ENCODE data around the gene WRAP73.

The WRAP73 gene

DNA sequence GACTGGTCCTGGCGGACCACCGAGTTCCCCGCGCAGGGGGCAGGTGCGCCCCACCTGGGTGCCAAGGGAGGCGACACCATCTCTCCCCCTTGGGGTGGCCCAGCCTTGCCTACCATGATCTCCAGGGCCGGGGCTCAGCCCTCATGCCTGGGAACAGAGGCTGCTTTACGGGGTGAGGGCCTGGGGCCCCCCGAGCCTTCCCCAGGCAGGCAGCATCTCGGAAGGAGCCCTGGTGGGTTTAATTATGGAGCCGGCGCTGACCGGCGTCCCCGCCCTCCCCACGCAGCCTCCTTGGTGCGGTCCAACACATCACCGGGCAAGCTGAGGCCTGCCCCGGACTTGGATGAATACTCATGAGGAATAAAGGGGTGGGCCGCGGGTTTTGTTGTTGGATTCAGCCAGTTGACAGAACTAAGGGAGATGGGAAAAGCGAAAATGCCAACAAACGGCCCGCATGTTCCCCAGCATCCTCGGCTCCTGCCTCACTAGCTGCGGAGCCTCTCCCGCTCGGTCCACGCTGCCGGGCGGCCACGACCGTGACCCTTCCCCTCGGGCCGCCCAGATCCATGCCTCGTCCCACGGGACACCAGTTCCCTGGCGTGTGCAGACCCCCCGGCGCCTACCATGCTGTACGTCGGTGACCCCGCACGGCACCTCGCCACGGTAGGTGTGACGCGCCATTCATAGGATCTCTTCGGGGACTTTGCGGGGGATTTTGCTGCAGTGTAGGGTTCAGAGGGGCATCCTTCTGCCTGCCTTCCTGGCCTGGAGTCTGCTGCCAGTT, 40.6 kb upstream of the WRAP73 start:
- TF ChIP-seq, protein P1, sequence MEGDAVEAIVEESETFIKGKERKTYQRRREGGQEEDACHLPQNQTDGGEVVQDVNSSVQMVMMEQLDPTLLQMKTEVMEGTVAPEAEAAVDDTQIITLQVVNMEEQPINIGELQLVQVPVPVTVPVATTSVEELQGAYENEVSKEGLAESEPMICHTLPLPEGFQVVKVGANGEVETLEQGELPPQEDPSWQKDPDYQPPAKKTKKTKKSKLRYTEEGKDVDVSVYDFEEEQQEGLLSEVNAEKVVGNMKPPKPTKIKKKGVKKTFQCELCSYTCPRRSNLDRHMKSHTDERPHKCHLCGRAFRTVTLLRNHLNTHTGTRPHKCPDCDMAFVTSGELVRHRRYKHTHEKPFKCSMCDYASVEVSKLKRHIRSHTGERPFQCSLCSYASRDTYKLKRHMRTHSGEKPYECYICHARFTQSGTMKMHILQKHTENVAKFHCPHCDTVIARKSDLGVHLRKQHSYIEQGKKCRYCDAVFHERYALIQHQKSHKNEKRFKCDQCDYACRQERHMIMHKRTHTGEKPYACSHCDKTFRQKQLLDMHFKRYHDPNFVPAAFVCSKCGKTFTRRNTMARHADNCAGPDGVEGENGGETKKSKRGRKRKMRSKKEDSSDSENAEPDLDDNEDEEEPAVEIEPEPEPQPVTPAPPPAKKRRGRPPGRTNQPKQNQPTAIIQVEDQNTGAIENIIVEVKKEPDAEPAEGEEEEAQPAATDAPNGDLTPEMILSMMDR (IDR thresholded peaks at IDR 0.05) = no peak
- H3K36me3 ChIP-seq = no peaks in the 10 kb centered on the region
- H3K4me1 ChIP-seq (ENCODE audit: control insufficient read depth in 1 of 2, insufficient read depth in 1 of 2, low read depth in 1 of 2, low read length in 1 of 2) = peaks cover 2 to 3% of the 10 kb centered on the region in 2 experiments
- H3K27ac ChIP-seq = no peak overlapping the region
- no peaks in the 10 kb centered on the region for H3K9me3 ChIP-seq
- H3K27me3 ChIP-seq = peaks cover 5% of the 10 kb centered on the region
- no peak overlapping the region for H3K4me3 ChIP-seq (ENCODE audit: low read depth in 1 of 2, low read length in 1 of 2)

DNA sequence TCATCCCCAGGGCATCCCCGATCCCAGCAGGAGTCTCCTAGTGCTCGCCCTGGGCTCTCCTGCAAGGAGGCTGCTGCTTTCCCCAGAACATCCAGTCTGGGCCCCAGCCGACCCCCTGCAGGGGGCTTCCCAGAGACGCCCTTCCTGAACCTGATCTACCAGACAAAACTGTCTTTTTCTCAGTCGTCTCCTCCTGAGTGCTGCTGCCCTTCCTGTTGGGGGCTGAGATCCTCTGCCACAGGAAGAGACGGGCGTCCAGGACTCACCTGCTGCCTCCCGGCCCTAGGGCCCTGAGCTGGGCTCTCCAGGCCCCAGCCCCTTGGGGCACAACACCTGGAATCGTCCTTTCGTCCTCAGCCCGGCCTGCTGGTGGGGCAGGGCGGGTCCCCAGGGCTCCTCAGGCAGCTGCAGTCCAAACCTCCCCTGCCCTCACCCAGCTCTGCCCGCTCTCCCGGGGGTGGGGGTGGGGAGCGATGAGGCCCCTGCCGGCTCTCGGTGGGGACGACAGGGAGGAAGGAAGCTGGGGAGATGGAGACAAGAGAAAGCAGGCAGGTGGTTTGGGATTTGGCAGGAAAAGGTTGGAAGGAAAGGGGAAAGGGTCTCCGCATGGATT, 39.3 kb upstream of the WRAP73 start:
- peaks cover 5% of the 10 kb centered on the region for H3K27me3 ChIP-seq
- H3K27ac ChIP-seq = no peak overlapping the region
- H3K4me1 ChIP-seq (ENCODE audit: control insufficient read depth in 1 of 2, insufficient read depth in 1 of 2, low read depth in 1 of 2, low read length in 1 of 2) = peaks cover 1 to 3% of the 10 kb centered on the region in 2 experiments
- H3K9me3 ChIP-seq = no peaks in the 10 kb centered on the region
- TF ChIP-seq, protein P1 (IDR thresholded peaks at IDR 0.05) = no peak
- no peaks in the 10 kb centered on the region for H3K36me3 ChIP-seq
- H3K4me3 ChIP-seq (ENCODE audit: low read depth in 1 of 2, low read length in 1 of 2) = no peak overlapping the region

DNA sequence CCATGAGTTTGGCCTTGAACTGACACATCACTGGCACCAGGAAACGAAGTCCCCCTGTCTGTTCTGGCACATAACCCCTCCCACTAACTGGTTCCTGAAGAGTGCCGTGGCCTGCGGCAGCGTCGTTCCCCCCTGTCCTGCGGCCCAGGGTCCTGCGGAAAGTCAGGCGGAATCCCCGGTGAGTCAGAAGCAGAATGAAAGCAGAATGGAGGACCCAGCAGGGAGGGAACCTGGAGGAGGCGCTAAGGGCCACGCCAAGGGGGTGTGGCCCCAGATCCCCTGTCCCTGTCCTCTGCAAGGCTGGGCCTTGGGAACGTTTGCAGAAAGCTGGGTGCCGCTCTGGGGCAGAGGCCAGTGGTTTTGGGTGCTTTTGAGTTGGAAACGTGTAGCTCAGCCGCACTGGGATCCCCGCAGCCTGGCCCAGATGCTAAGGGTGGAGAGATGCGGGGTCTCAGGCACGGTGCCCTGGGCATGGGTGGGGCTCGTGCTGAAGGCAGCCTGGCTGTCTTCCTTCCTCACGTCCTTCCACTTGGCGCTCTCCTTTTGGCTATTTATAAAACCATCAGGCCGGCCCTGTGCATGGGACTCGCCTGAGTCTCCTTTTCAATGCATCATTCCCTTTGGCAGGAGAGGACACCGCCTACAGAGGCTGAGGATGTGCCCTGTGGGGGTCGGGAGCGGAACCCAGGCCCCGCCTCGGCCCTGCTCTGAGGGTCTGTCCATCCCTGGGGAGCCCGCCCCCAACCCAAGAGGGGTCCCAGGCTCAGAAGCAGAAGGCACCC, 38.6 kb upstream of the WRAP73 start:
- Histone ChIP-seq H3K9me3 (no peaks in the 10 kb centered on the region), H3K4me3 (ENCODE audit: low read depth in 1 of 2, low read length in 1 of 2) (no peak overlapping the region), H3K27me3 (peaks cover 5% of the 10 kb centered on the region), H3K27ac (no peak overlapping the region), H3K4me1 (ENCODE audit: control insufficient read depth in 1 of 2, insufficient read depth in 1 of 2, low read depth in 1 of 2, low read length in 1 of 2) (peaks cover 7 to 9% of the 10 kb centered on the region in 2 experiments), H3K36me3 (no peaks in the 10 kb centered on the region)
- TF ChIP-seq, protein P1 (IDR thresholded peaks at IDR 0.05) = no peak

- H3K4me3 ChIP-seq (ENCODE audit: low read depth in 1 of 2, low read length in 1 of 2) = no peak overlapping the region
- H3K27ac ChIP-seq = no peak overlapping the region
- TF ChIP-seq, protein P1 (IDR thresholded peaks at IDR 0.05) = no peak
- no peaks in the 10 kb centered on the region for H3K9me3 ChIP-seq
- peaks cover 9% of the 10 kb centered on the region in 2 experiments for H3K4me1 ChIP-seq (ENCODE audit: control insufficient read depth in 1 of 2, insufficient read depth in 1 of 2, low read depth in 1 of 2, low read length in 1 of 2)
- no peaks in the 10 kb centered on the region for H3K36me3 ChIP-seq
- H3K27me3 ChIP-seq = peaks cover 5% of the 10 kb centered on the region
These were observed 37.6 kb upstream of the WRAP73 start for GRCh38 chr1:3687504-3687903.

DNA sequence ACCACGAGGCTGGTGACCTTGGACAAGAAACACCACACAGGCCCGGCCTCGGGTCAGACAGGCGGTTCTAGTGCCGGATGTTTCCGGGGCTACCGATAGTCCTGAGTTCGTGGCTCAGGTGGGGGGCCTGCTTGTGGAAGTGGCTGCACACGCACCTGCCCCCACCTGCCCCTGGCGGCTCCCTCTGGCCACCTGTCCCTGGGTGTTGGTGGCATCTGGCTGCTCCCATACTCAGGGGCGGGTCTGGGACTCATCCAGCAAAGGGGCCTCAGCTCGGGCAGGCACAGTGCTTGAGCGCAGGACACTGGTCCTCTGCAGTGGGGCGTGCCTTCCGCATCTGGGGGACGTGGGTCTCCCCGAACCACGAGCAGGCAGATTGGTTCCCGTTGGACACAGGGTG, 36.0 kb upstream of the WRAP73 start:
- H3K36me3 ChIP-seq = no peaks in the 10 kb centered on the region
- peaks cover 5% of the 10 kb centered on the region for H3K27me3 ChIP-seq
- no peak overlapping the region for H3K27ac ChIP-seq
- H3K4me3 ChIP-seq (ENCODE audit: low read depth in 1 of 2, low read length in 1 of 2) = no peak overlapping the region
- TF ChIP-seq, protein P1 (IDR thresholded peaks at IDR 0.05) = no peak
- H3K4me1 ChIP-seq (ENCODE audit: control insufficient read depth in 1 of 2, insufficient read depth in 1 of 2, low read depth in 1 of 2, low read length in 1 of 2) = peaks cover 9 to 11% of the 10 kb centered on the region in 2 experiments
- H3K9me3 ChIP-seq = no peaks in the 10 kb centered on the region

Data from neutrophil (primary cell).